ENCODE data around the gene MBD5.

Gene MBD5

GRCh38 chr2:148475626-148476025 lies 454.7 kb downstream of the MBD5 start:
- no peak for DNase-seq (ENCODE audit: low spot score)

- DNase-seq (ENCODE audit: low spot score), result no peak
Observed at GRCh38 chr2:148479398-148479797, 458.5 kb downstream of the MBD5 start.

- DNase-seq (ENCODE audit: low spot score), result no peak
Observed at GRCh38 chr2:148483665-148484064, 462.8 kb downstream of the MBD5 start.

- no peak for DNase-seq (ENCODE audit: low spot score)
Observed at GRCh38 chr2:148484066-148484465, 463.2 kb downstream of the MBD5 start.

GRCh38 chr2:148486655-148487054 lies 465.8 kb downstream of the MBD5 start:
- DNase-seq (ENCODE audit: low spot score), result no peak

GRCh38 chr2:148487439-148487838 lies 466.5 kb downstream of the MBD5 start:
- DNase-seq (ENCODE audit: low spot score), result no peak

- no peak for DNase-seq (ENCODE audit: low spot score)
Observed at GRCh38 chr2:148490840-148491439, 470.0 kb downstream of the MBD5 start.

- no peak for DNase-seq (ENCODE audit: low spot score)
Observed at GRCh38 chr2:148493822-148494563, 473.1 kb downstream of the MBD5 start.

- DNase-seq (ENCODE audit: low spot score), result no peak
Observed at GRCh38 chr2:148495586-148495985, 474.7 kb downstream of the MBD5 start.

- peak; percentile 14 for DNase-seq (ENCODE audit: low spot score)
Observed at GRCh38 chr2:148501545-148501944, 480.7 kb downstream of the MBD5 start.

- DNase-seq (ENCODE audit: low spot score), result no peak
Observed at GRCh38 chr2:148503516-148503915, 482.6 kb downstream of the MBD5 start.

- DNase-seq (ENCODE audit: low spot score), result no peak
Observed at GRCh38 chr2:148507970-148508369, 487.1 kb downstream of the MBD5 start.

- no peak for DNase-seq (ENCODE audit: low spot score)
Observed at GRCh38 chr2:148508878-148509287, 488.0 kb downstream of the MBD5 start.

- peak; percentile 84 for DNase-seq (ENCODE audit: low spot score)
Observed at GRCh38 chr2:148509288-148509902, 488.5 kb downstream of the MBD5 start.

- DNase-seq (ENCODE audit: low spot score), result no peak
Observed at GRCh38 chr2:148511883-148512282, 491.0 kb downstream of the MBD5 start.

GRCh38 chr2:148512501-148512900 lies 491.6 kb downstream of the MBD5 start:
- no peak for DNase-seq (ENCODE audit: low spot score)

- DNase-seq (ENCODE audit: low spot score), result no peak
Observed at GRCh38 chr2:148513427-148513826, 492.5 kb downstream of the MBD5 start.

- DNase-seq (ENCODE audit: low spot score), result no peak
Observed at GRCh38 chr2:148515120-148515519, 494.2 kb downstream of the MBD5 start.

GRCh38 chr2:148515976-148516375 lies 495.1 kb downstream of the MBD5 start:
- no peak for DNase-seq (ENCODE audit: low spot score)

GRCh38 chr2:148517296-148517695 lies 496.4 kb downstream of the MBD5 start:
- no peak for DNase-seq (ENCODE audit: low spot score)

GRCh38 chr2:148517822-148518221 lies 496.9 kb downstream of the MBD5 start:
- DNase-seq (ENCODE audit: low spot score), result no peak

- DNase-seq (ENCODE audit: low spot score), result no peak
Observed at GRCh38 chr2:148519013-148519412, 498.1 kb downstream of the MBD5 start.

- no peak for DNase-seq (ENCODE audit: low spot score)
Observed at GRCh38 chr2:148521181-148521580, 500.3 kb downstream of the MBD5 start.

All from SW480 (cell line).